IMR-90 (cell line): ENCODE results near the gene NME1. TPM values are rescaled to one million over a fixed set of nuclear protein-coding genes. Genes with fewer than 3 reads are reported as not detected.

Source experiments
- ATAC-seq: fragments of 200-7000 bp; cut with Tn5 transposase; 2 replicates; pipeline ENCODE4 v1.9.1; 2020; ENCODE audit warnings: low read depth, mild to moderate bottlenecking, moderate library complexity
- BruUV-seq: library from RNA; stranded (reverse); fragments of 400-500 nt; replicated peaks from 2 replicates; lab custom pipeline; 2021; lab: Mats Ljungman, UMichigan
- CTCF ChIA-PET: fragments of 300-600 bp; formaldehyde crosslinking; extraction: SDS; loops from one replicate; lab custom pipeline; 2021; ENCODE audit warnings: antibody characterized with exemption; lab: Yijun Ruan, JAX
- POLR2A ChIA-PET: fragments of 300-600 bp; sonication (Branson Sonifier 250); formaldehyde crosslinking; loops from one replicate; lab custom pipeline; 2022; ENCODE audit warnings: antibody characterized with exemption; ENCODE audit not compliant: unreplicated experiment; lab: Charles Lee
- DNase-seq: peaks from one replicate; pipeline ENCODE4 v3.0.0; 2013
- H2AFZ ChIP-seq: replicated peaks from 2 replicates; pipeline ENCODE3; 2013; ENCODE audit warnings: low read length, mild to moderate bottlenecking; ENCODE audit not compliant: poor library complexity
- H2AK5ac ChIP-seq: 2 replicates; pipeline ENCODE4 v1.6.1; 2013; ENCODE audit warnings: low read depth, low read length, inconsistent platforms
- H2AK9ac ChIP-seq: replicated peaks from 2 replicates; pipeline ENCODE3; 2013; ENCODE audit warnings: mild to moderate bottlenecking, low read depth, low read length, moderate library complexity; ENCODE audit not compliant: poor library complexity
- H2BK120ac ChIP-seq: 2 replicates; pipeline ENCODE4 v1.6.1; 2013; ENCODE audit warnings: low read depth, low read length, inconsistent platforms
- H2BK15ac ChIP-seq: 3 replicates; pipeline ENCODE4 v1.6.1; 2013; ENCODE audit warnings: low read depth, low read length, inconsistent platforms
- H2BK20ac ChIP-seq: 2 replicates; pipeline ENCODE4 v1.6.1; 2013; ENCODE audit warnings: low read depth, mild to moderate bottlenecking, inconsistent platforms, low read length, moderate library complexity
- H2BK5ac ChIP-seq: 2 replicates; pipeline ENCODE4 v1.6.1; 2013; ENCODE audit warnings: mild to moderate bottlenecking, low read depth, low read length, inconsistent platforms; ENCODE audit not compliant: poor library complexity, severe bottlenecking
- H3K14ac ChIP-seq: replicated peaks from 2 replicates; pipeline ENCODE4 v1.6.1; 2013; ENCODE audit warnings: low read depth, low read length, inconsistent platforms
- H3K18ac ChIP-seq: 2 replicates; pipeline ENCODE4 v1.6.1; 2013; ENCODE audit warnings: low read depth, low read length, control low read depth
- H3K23ac ChIP-seq: 2 replicates; pipeline ENCODE4 v1.6.1; 2013; ENCODE audit warnings: low read depth, low read length, inconsistent platforms
- H3K27ac ChIP-seq: 2 replicates; pipeline ENCODE4 v1.5.1; 2013; ENCODE audit warnings: mild to moderate bottlenecking, control low read depth, low read length; ENCODE audit not compliant: insufficient read depth
- H3K27me3 ChIP-seq: 2 replicates; pipeline ENCODE4 v1.6.1; 2013; ENCODE audit warnings: low read length; ENCODE audit not compliant: control insufficient read depth, insufficient read depth
- H3K36me3 ChIP-seq: 2 replicates; pipeline ENCODE4 v1.6.1; 2013; ENCODE audit warnings: low read length, mixed read lengths; ENCODE audit not compliant: control insufficient read depth, insufficient read depth
- H3K4ac ChIP-seq: 2 replicates; pipeline ENCODE4 v1.6.1; 2013; ENCODE audit warnings: low read depth, low read length, inconsistent platforms
- H3K4me1 ChIP-seq: 2 replicates; pipeline ENCODE4 v1.6.1; 2013; ENCODE audit warnings: low read length, mixed read lengths; ENCODE audit not compliant: control insufficient read depth, insufficient read depth
- H3K4me2 ChIP-seq: 2 replicates; pipeline ENCODE4 v1.6.1; 2013; ENCODE audit warnings: low read depth, mild to moderate bottlenecking, control low read depth, low read length, moderate library complexity
- H3K4me3 ChIP-seq: 2 replicates; pipeline ENCODE4 v1.5.1; 2013; ENCODE audit warnings: low read depth, mild to moderate bottlenecking, control low read depth, low read length, moderate library complexity; ENCODE audit not compliant: insufficient read depth
- H3K56ac ChIP-seq: 2 replicates; pipeline ENCODE4 v1.6.1; 2013; ENCODE audit warnings: low read length, inconsistent platforms; ENCODE audit not compliant: insufficient read depth; ENCODE audit errors: extremely low read depth
- H3K79me1 ChIP-seq, 2 experiments: 2 replicates each; pipeline ENCODE4 v1.6.1; 2013; ENCODE audit warnings: low read length in 2 of 2, inconsistent platforms in 1 of 2, low read depth in 1 of 2
- H3K9ac ChIP-seq: 2 replicates; pipeline ENCODE4 v1.6.1; 2013; ENCODE audit warnings: low read depth, low read length, control low read depth
- H3K9me1 ChIP-seq: 2 replicates; pipeline ENCODE4 v1.6.1; 2013; ENCODE audit warnings: low read length, inconsistent platforms; ENCODE audit not compliant: insufficient read depth
- H3K9me3 ChIP-seq: 2 replicates; pipeline ENCODE4 v1.6.1; 2013; ENCODE audit warnings: low read length; ENCODE audit not compliant: control insufficient read depth, insufficient read depth
- H4K20me1 ChIP-seq: 2 replicates; pipeline ENCODE4 v1.6.1; 2013; ENCODE audit warnings: low read length, inconsistent platforms; ENCODE audit not compliant: insufficient read depth
- H4K5ac ChIP-seq: 2 replicates; pipeline ENCODE4 v1.6.1; 2013; ENCODE audit warnings: mild to moderate bottlenecking, low read depth, low read length, control low read depth
- H4K8ac ChIP-seq, 2 experiments: 2 replicates each; pipeline ENCODE4 v1.6.1; 2013; ENCODE audit warnings: low read depth in 2 of 2, low read length in 2 of 2, control low read depth in 1 of 2, inconsistent platforms in 1 of 2
- H4K91ac ChIP-seq: 2 replicates; pipeline ENCODE4 v1.6.1; 2013; ENCODE audit warnings: low read depth, low read length, inconsistent platforms; ENCODE audit not compliant: insufficient read depth
- BHLHE40 ChIP-seq: fragments of 150-350 bp; IDR thresholded peaks from 2 replicates; pipeline ENCODE4 v1.6.1; 2016; ENCODE audit warnings: mild to moderate bottlenecking, low read depth, low read length
- CTCF ChIP-seq: conservative IDR thresholded peaks from 2 replicates; pipeline ENCODE4 v1.5.1; 2012; ENCODE audit warnings: mild to moderate bottlenecking, low read depth, low read length, improper control_type of control experiment
- FOS ChIP-seq: fragments of 150-350 bp; IDR thresholded peaks from 2 replicates; pipeline ENCODE4 v1.6.1; 2016; ENCODE audit warnings: low read depth, low read length
- MAZ ChIP-seq: IDR thresholded peaks from 2 replicates; pipeline ENCODE4 v1.6.1; 2012; ENCODE audit warnings: low read depth, mild to moderate bottlenecking, low read length, improper control_type of control experiment, moderate library complexity, borderline replicate concordance
- MXI1 ChIP-seq: IDR thresholded peaks from 2 replicates; pipeline ENCODE4 v1.6.1; 2012; ENCODE audit warnings: low read depth, mild to moderate bottlenecking, low read length, moderate library complexity, borderline replicate concordance
- NFE2L2 ChIP-seq: fragments of 150-350 bp; IDR thresholded peaks from 2 replicates; pipeline ENCODE4 v1.6.1; 2016; ENCODE audit warnings: low read depth, mild to moderate bottlenecking, low read length
- POLR2A ChIP-seq: IDR thresholded peaks from 2 replicates; pipeline ENCODE4 v1.6.1; 2012; ENCODE audit warnings: mild to moderate bottlenecking, low read depth, low read length
- RAD21 ChIP-seq: IDR thresholded peaks from 2 replicates; pipeline ENCODE4 v1.6.1; 2012; ENCODE audit warnings: low read length, improper control_type of control experiment
- RCOR1 ChIP-seq: IDR thresholded peaks from 2 replicates; pipeline ENCODE4 v1.6.1; 2012; ENCODE audit warnings: mild to moderate bottlenecking, low read length, improper control_type of control experiment; ENCODE audit not compliant: insufficient replicate concordance
- RFX5 ChIP-seq: IDR thresholded peaks from 2 replicates; pipeline ENCODE4 v1.8.0; 2012; ENCODE audit warnings: low read depth, mild to moderate bottlenecking, low read length, moderate library complexity
- SMC3 ChIP-seq: fragments of 150-350 bp; IDR thresholded peaks from 2 replicates; pipeline ENCODE4 v1.6.1; 2016; ENCODE audit warnings: low read depth, mild to moderate bottlenecking, antibody characterized with exemption, low read length, moderate library complexity
- WGBS, 2 experiments: methylation state at CpG; one replicate each; pipeline versions ENCODE4 v1.1.5 to v1.1.7; 2013; ENCODE audit warnings: missing lambda C conversion rate in 2 of 2; ENCODE audit not compliant: insufficient read length in 1 of 2; ENCODE audit errors: extremely low coverage in 2 of 2; 5-methylcytosine and 5-hydroxymethylcytosine counted together
- dilution Hi-C: fragments of 300-500 bp; cut with HindIII; formaldehyde crosslinking; loops from one replicate; pipeline ENCODE4 v1.14.3; 2018; ENCODE audit warnings: low sequenced_read_pairs; ENCODE audit not compliant: unreplicated experiment
- in situ Hi-C: fragments of 300-500 bp; cut with MboI; formaldehyde crosslinking; loops from 3 replicates; pipeline ENCODE4 v1.14.3; 2019; ENCODE audit warnings: low sequenced_read_pairs, inconsistent platforms, mixed read lengths
- intact Hi-C: fragments of 100-400 bp; cut with micrococcal nuclease; formaldehyde crosslinking; loops from 2 replicates; pipeline ENCODE4 v1.10.0; 2022
- polyA plus RNA-seq, 3 experiments: library from polyadenylated mRNA; depleted of rRNA; stranded (reverse); fragments of >200 nt; gene quantifications; 2 replicates each; pipeline ENCODE4 v1.2.3, GENCODE V29; 2012; ENCODE audit warnings: low replicate concordance in 1 of 3
- total RNA-seq: library from RNA; depleted of rRNA; stranded (reverse); fragments of >200 nt; gene quantifications from 2 replicates; pipeline ENCODE4 v1.2.3, GENCODE V29; 2012

The NME1 gene
- total and polyA plus RNA-seq, 2 of the 4 experiments (the other 2 are of a cell fraction): 311 to 312 TPM

- peak within 1 kb of the TSS; percentile 80 for H3K18ac ChIP-seq
- H3K4ac ChIP-seq: peak within 1 kb of the TSS; percentile 91
- peaks cover 10 to 26% of the 10 kb centered on the region in 2 experiments; a peak in 3 of 4 replicates for H3K79me1 ChIP-seq
- intact Hi-C loops (loop anchor here (1.0 to 2.0 kb wide), 2 partner anchors 32 to 64 kb away; partner anchors contain the start of gene NME1), dilution Hi-C loops (no loop called here), in situ Hi-C loops (no loop called here)
- H4K91ac ChIP-seq: peak within 1 kb of the TSS; percentile 93
- peak within 1 kb of the TSS; percentile 94 for H3K14ac ChIP-seq
- H2BK5ac ChIP-seq: peak within 1 kb of the TSS; percentile 85
- peak within 1 kb of the TSS; percentile 86 for H3K9ac ChIP-seq
- peaks cover 41% of the 10 kb centered on the region for H4K20me1 ChIP-seq
- peak within 1 kb of the TSS; percentile 91 for H2AK9ac ChIP-seq
- H3K27ac ChIP-seq: peak within 1 kb of the TSS; percentile 93
- peaks cover 21% of the 10 kb centered on the region for H3K9me1 ChIP-seq
- H3K4me1 ChIP-seq: peaks cover 6% of the 10 kb centered on the region
- peak within 1 kb of the TSS; percentile 81 for H3K56ac ChIP-seq
- peak within 1 kb of the TSS; percentile 83 for H2AK5ac ChIP-seq
- peak within 1 kb of the TSS; percentile 93 for H3K4me2 ChIP-seq
- peak within 1 kb of the TSS; percentile 72 for H2BK15ac ChIP-seq
- peak within 1 kb of the TSS; percentile 73; the same call in 1 of the 2 replicates for H2BK20ac ChIP-seq
- CTCF ChIA-PET: interaction anchor here (1.7 kb wide), 1 partner anchor 32 kb away, joined by 5 read pairs; the partner anchor contains the start of gene NME1
- H3K9me3 ChIP-seq: no peaks in the 10 kb centered on the region
- peak within 1 kb of the TSS; percentile 75 to 99 for H4K8ac ChIP-seq
- peak within 1 kb of the TSS; percentile 90 for H3K4me3 ChIP-seq
- 1% methylated on average over 24 of the region's 68 CpGs; no CpG with 5 or more reads in 1 of the 2 experiments for WGBS, 2 experiments
- H4K5ac ChIP-seq: peak within 1 kb of the TSS; percentile 93
- H3K23ac ChIP-seq: peak within 1 kb of the TSS; percentile 93
- POLR2A ChIA-PET: no interaction called here
- no peaks in the 10 kb centered on the region for H3K36me3 ChIP-seq
- H2BK120ac ChIP-seq: peak within 1 kb of the TSS; percentile 71
- no peak for TF ChIP-seq RFX5
- no peak for TF ChIP-seq RCOR1
- no peak for TF ChIP-seq CTCF
- no peak for TF ChIP-seq NFE2L2
- TF ChIP-seq SMC3: 0 out of 2 replicates have a peak, but pooled peaks have one; percentile 5
- TF ChIP-seq MXI1: no peak
- TF ChIP-seq RAD21: no peak
- no peak for TF ChIP-seq FOS
- peak; percentile 96 for TF ChIP-seq POLR2A
- no peak for TF ChIP-seq BHLHE40
- peak; percentile 73 for TF ChIP-seq MAZ
- no peaks in the 10 kb centered on the region for H3K27me3 ChIP-seq
- peak; percentile 94 for DNase-seq
- peak; percentile 91 for ATAC-seq
- peak within 1 kb of the TSS; percentile 90 for H2AFZ ChIP-seq
- BruUV-seq: no TSS peak
These were observed 32.4 kb upstream of the NME1 start, which contains the start of gene SPAG9 for GRCh38 chr17:51120739-51121619. SPAG9 (minus strand) TSS chr17:51120868; CDS start chr17:51120656, 212 bp downstream.
